ENCODE data around the gene DCP1B. TPM values are rescaled to one million over a fixed set of nuclear protein-coding genes. Genes with fewer than 3 reads are reported as not detected.

Gene DCP1B
- total and polyA plus RNA-seq, 7 donors: 5.5 to 47.7 (median 24.8) TPM

DNA sequence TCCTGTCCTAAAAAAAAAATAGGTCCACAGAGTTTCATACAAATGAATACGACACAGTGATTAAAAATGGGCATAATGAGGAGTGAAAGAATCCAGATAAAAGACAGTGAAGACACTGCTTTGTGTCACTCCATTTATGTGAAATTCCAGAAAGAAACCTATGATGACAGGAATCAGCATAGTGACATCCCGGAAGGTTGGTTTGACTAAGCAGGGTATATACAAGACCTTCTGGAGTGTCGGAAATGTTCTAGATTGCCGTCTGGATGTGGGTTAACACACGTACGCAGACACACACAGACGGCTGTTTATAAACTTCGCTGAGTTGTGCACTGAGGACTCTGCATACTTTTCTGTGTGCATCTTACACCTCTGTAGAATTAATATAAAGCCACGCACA, 72.6 kb downstream of the DCP1B start:
- no peaks in the 10 kb centered on the region for H3K9me3 ChIP-seq
- 77 to 83% methylated on average over 9 of the region's 9 CpGs for WGBS, 2 donors
- no peaks in the 10 kb centered on the region for H3K36me3 ChIP-seq
- peak in 1 of 4 donors; percentile 52 for TF ChIP-seq POLR2AphosphoS5 (IDR thresholded peaks at IDR 0.05)
- TF ChIP-seq POLR2A (IDR thresholded peaks at IDR 0.05): no peak
- peak overlapping the region; percentile 44 to 84 (median 76) for H3K27ac ChIP-seq
- H3K4me3 ChIP-seq: peak overlapping the region in 1 of 4 donors; percentile 1
- no peak for DNase-seq
- no peaks in the 10 kb centered on the region for H3K27me3 ChIP-seq
- intact Hi-C loops (cut with DNase I): loop anchor here (10.0 kb wide), 1 partner anchor 653 kb away; no protein-coding TSS in a partner anchor
- peaks cover 0 to 86% (median 78%) of the 10 kb centered on the region in 4 donors for H3K4me1 ChIP-seq

- Histone ChIP-seq H3K9me3 (no peaks in the 10 kb centered on the region), H3K36me3 (no peaks in the 10 kb centered on the region), H3K4me3 (no peak overlapping the region), H3K4me1 (peaks cover 0 to 86% (median 76%) of the 10 kb centered on the region in 4 donors), H3K27ac (peak overlapping the region in 3 of 4 donors; percentile 69 to 84 (median 83)), H3K27me3 (no peaks in the 10 kb centered on the region)
- no peak for TF ChIP-seq POLR2A (IDR thresholded peaks at IDR 0.05)
- no peak for TF ChIP-seq POLR2AphosphoS5 (IDR thresholded peaks at IDR 0.05)
- TF ChIP-seq EP300 (IDR thresholded peaks at IDR 0.05): no peak
- no peak for TF ChIP-seq CTCF (IDR thresholded peaks at IDR 0.05)
- intact Hi-C loops (cut with DNase I): loop anchor here (10.0 kb wide), 1 partner anchor 654 kb away; no protein-coding TSS in a partner anchor
- DNase-seq: peak; percentile 62
- WGBS, 2 donors: 86 to 87% methylated on average over 27 of the region's 27 CpGs
Observed at GRCh38 chr12:1930803-1931597, 73.3 kb downstream of the DCP1B start.

- Histone ChIP-seq H3K27me3 (no peaks in the 10 kb centered on the region), H3K4me3 (no peak overlapping the region), H3K27ac (peak overlapping the region in 2 of 4 donors; percentile 2 to 83), H3K9me3 (no peaks in the 10 kb centered on the region), H3K36me3 (no peaks in the 10 kb centered on the region), H3K4me1 (peaks cover 0 to 86% (median 76%) of the 10 kb centered on the region in 4 donors)
- TF ChIP-seq POLR2A (IDR thresholded peaks at IDR 0.05): no peak
- WGBS, 2 donors: 73 to 87% methylated on average over 11 of the region's 11 CpGs
- intact Hi-C loops (cut with DNase I): loop anchor here (10.0 kb wide), 1 partner anchor 655 kb away; no protein-coding TSS in a partner anchor
- DNase-seq: peak; percentile 46
Observed at GRCh38 chr12:1929985-1930802, 74.1 kb downstream of the DCP1B start.

DNA sequence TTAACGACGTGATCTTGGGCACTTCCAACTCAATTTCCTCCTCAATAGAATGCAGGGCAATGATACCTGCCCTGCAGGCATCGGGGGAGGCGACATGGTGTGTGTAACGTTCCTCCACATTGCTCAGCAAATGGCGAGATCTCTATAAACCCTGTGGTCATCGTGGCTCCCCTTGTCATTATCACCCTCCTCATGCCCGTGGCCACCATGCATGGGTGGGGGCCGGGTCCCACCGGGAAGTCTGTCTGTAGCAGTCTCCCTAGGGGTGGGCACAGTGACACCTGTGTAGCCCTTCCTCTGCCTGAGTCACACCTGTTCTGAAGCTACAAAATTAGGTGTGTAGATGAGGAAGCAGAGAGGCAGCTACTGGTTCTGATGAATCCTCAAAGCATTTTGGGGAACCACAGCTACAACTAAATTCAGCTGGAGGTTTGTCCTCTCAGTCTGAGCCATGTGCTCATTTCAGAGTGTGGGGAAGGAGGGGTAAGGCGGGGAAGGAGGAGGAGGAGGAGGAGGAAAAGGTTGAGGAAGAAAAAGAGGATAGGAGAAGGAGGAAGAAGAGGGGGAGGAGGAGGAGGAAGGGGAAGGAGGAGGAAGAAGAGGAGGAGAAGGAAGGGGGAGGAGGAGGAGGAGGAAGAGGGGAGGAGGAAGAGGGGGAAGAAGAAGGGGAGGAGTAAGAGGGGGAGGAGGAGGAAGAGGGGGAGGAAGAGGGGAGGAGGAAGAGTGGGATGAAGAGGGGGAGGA, 74.8 kb downstream of the DCP1B start:
- intact Hi-C loops (cut with DNase I): no loop called here
- whole genome bisulfite sequencing, 2 donors: 82 to 92% methylated on average over 11 of the region's 11 CpGs
- no peak for TF ChIP-seq POLR2A (IDR thresholded peaks at IDR 0.05)
- no peak for TF ChIP-seq POLR2AphosphoS5 (IDR thresholded peaks at IDR 0.05)
- no peak for TF ChIP-seq EP300 (IDR thresholded peaks at IDR 0.05)
- TF ChIP-seq CTCF (IDR thresholded peaks at IDR 0.05): no peak
- Histone ChIP-seq H3K9me3 (no peaks in the 10 kb centered on the region), H3K4me3 (no peak overlapping the region), H3K27ac (no peak overlapping the region), H3K27me3 (no peaks in the 10 kb centered on the region), H3K36me3 (no peaks in the 10 kb centered on the region), H3K4me1 (peaks cover 0 to 85% (median 78%) of the 10 kb centered on the region in 4 donors)
- no peak for DNase-seq

DNA sequence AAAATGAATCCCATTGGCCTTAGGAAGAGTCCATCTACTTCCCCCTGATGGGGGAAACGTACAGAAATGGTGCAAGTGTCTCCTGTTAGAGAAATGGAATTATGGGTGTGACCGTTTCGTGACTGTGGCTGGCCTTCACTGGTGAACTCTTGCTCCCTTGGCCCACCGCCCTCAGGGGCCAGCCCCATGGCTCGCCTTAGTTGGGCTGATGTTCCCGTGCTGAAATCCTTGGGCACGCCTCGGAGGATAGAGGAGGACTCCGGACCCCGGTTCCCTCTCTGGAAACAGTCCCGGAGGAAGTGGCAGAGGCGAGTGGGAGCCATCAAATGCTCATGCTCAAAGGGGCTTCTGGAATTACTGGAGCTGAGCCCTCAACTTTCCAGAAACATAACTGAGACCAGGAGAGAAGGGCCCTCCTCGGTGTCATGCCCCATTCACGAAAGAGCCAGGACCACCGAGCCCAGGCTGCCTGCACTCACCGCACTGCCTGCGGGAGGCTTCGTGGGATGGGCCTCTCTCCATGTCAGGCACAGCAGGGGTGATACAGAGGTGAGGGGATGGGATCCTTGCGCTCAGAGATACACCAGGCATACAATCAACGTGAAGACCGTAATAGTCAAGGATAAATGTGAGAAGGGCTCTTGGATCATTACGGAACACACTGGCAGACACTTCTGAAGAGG, 75.7 kb downstream of the DCP1B start:
- WGBS, 2 donors: 81 to 89% methylated on average over 22 of the region's 22 CpGs

More for the DNA sequence above, 75.7 kb downstream of the DCP1B start:
- H3K27me3 ChIP-seq: no peaks in the 10 kb centered on the region
- H3K4me1 ChIP-seq: peaks cover 0 to 80% (median 71%) of the 10 kb centered on the region in 4 donors
- H3K27ac ChIP-seq: peak overlapping the region; percentile 17 to 67 (median 51)
- H3K36me3 ChIP-seq: no peaks in the 10 kb centered on the region
- intact Hi-C loops (cut with DNase I): no loop called here
- DNase-seq: peak; percentile 58
- no peak overlapping the region for H3K4me3 ChIP-seq
- H3K9me3 ChIP-seq: no peaks in the 10 kb centered on the region
- TF ChIP-seq EP300 (IDR thresholded peaks at IDR 0.05) (no peak), POLR2A (IDR thresholded peaks at IDR 0.05) (no peak), POLR2AphosphoS5 (IDR thresholded peaks at IDR 0.05) (no peak)
